Endothelial cell of umbilical vein (primary cell): ENCODE measurements around the gene RAB8B. TPM values are rescaled to one million over a fixed set of nuclear protein-coding genes. Genes with fewer than 3 reads are reported as not detected.

ENCODE experiments used
- BruUV-seq: library from RNA; stranded (reverse); fragments of 400-500 nt; replicated peaks from 2 replicates; lab custom pipeline; 2021; lab: Mats Ljungman, UMichigan
- CTCF ChIA-PET: fragments of 300-600, 350-600 bp; sonication (Branson Sonifier 250); formaldehyde crosslinking; loops from one replicate; lab custom pipeline; 2021; ENCODE audit warnings: antibody characterized with exemption, inconsistent platforms; lab: Charles Lee
- POLR2A ChIA-PET: fragments of 300-600, 350-600 bp; sonication (Branson Sonifier 250); formaldehyde crosslinking; loops from one replicate; lab custom pipeline; 2021; ENCODE audit warnings: antibody characterized with exemption, inconsistent platforms; lab: Charles Lee
- DNase-seq: peaks from one replicate; pipeline ENCODE4 v3.0.0-alpha.2; 2011; ENCODE audit warnings: low read depth, low spot score
- FAIRE-seq: peaks from 2 replicates; lab custom pipeline; 2011; peaks lifted over from hg19 to GRCh38; lab: Jason Lieb, UNC
- H2AFZ ChIP-seq: 2 replicates; pipeline ENCODE4 v1.6.0; 2012; ENCODE audit warnings: low read depth, low read length, control low read depth, inconsistent platforms
- H3K27ac ChIP-seq: 2 replicates; pipeline ENCODE4 v1.5.1; 2011; ENCODE audit warnings: low read depth, mild to moderate bottlenecking, control low read depth, low read length, moderate library complexity; ENCODE audit not compliant: insufficient read depth
- H3K27me3 ChIP-seq, 2 experiments: 2 replicates each; pipeline versions ENCODE4 v1.6.0 to v1.6.1; 2011; ENCODE audit warnings: low read length in 2 of 2, mixed read lengths in 1 of 2; ENCODE audit not compliant: control insufficient read depth in 2 of 2, insufficient read depth in 2 of 2
- H3K36me3 ChIP-seq, 2 experiments: 2 replicates in 1 of 2; 3 replicates in 1 of 2; pipeline ENCODE4 v1.5.1; 2011; ENCODE audit warnings: low read length in 2 of 2, mild to moderate bottlenecking in 1 of 2, moderate library complexity in 1 of 2; ENCODE audit not compliant: control insufficient read depth in 2 of 2, insufficient read depth in 2 of 2; ENCODE audit errors: extremely low read depth in 1 of 2
- H3K4me1 ChIP-seq: 3 replicates; pipeline ENCODE4 v1.5.1; 2011; ENCODE audit warnings: mild to moderate bottlenecking, low read length; ENCODE audit not compliant: control insufficient read depth, insufficient read depth; ENCODE audit errors: extremely low read depth
- H3K4me2 ChIP-seq: 2 replicates; pipeline ENCODE4 v1.6.1; 2011; ENCODE audit warnings: low read length, control low read depth, mixed read lengths; ENCODE audit not compliant: insufficient read depth
- H3K4me3 ChIP-seq, 3 experiments: fragments of 200-600 bp in 1 of 3; sonication (generic), shearing (Covaris generic) in 1 of 3; replicated peaks in 1 of 3; 2 replicates each; pipeline ENCODE4 v1.5.1; 2011 to 2016; ENCODE audit warnings: control low read depth in 3 of 3, low read length in 3 of 3, mild to moderate bottlenecking in 2 of 3, inconsistent platforms in 1 of 3, low read depth in 1 of 3, moderate library complexity in 1 of 3; ENCODE audit not compliant: insufficient read depth in 1 of 3
- H3K79me2 ChIP-seq: 2 replicates; pipeline ENCODE4 v1.6.0; 2012; ENCODE audit warnings: low read length, inconsistent platforms; ENCODE audit not compliant: control insufficient read depth, insufficient read depth
- H3K9ac ChIP-seq: replicated peaks from 2 replicates; pipeline ENCODE3; 2011; ENCODE audit warnings: low read length, control low read depth; ENCODE audit not compliant: insufficient read depth; ENCODE audit errors: extremely low read depth
- H3K9me1 ChIP-seq: replicated peaks from 3 replicates; pipeline ENCODE4 v1.6.0; 2011; ENCODE audit warnings: mild to moderate bottlenecking, low read length; ENCODE audit not compliant: control insufficient read depth, insufficient read depth; ENCODE audit errors: extremely low read depth
- H3K9me3 ChIP-seq: replicated peaks from 2 replicates; pipeline ENCODE4 v1.5.1; 2012; ENCODE audit warnings: low read length, inconsistent platforms; ENCODE audit not compliant: control insufficient read depth, insufficient read depth
- H4K20me1 ChIP-seq: replicated peaks from 2 replicates; pipeline ENCODE3; 2011; ENCODE audit warnings: mild to moderate bottlenecking, low read length; ENCODE audit not compliant: control insufficient read depth, insufficient read depth; ENCODE audit errors: extremely low read depth
- CTCF ChIP-seq, 2 donors: IDR thresholded peaks; 1 replicate in 1 of 2; 2 replicates in 1 of 2; pipeline ENCODE4 v1.5.1; 2011; ENCODE audit warnings: low read length in 2 of 2, mild to moderate bottlenecking in 2 of 2, moderate library complexity in 2 of 2, control low read depth in 1 of 2, inconsistent platforms in 1 of 2, low read depth in 1 of 2; ENCODE audit not compliant: insufficient read depth in 1 of 2; ENCODE audit errors: extremely low read depth in 1 of 2
- EZH2 ChIP-seq: IDR thresholded peaks from 2 replicates; pipeline ENCODE4 v1.6.1; 2012; ENCODE audit warnings: borderline replicate concordance, low read depth, mild to moderate bottlenecking, moderate library complexity, low read length, inconsistent platforms; ENCODE audit not compliant: severe bottlenecking
- FOS ChIP-seq: IDR thresholded peaks from 2 replicates; pipeline ENCODE4 v1.6.1; 2011; ENCODE audit warnings: mild to moderate bottlenecking, low read length, moderate library complexity, borderline replicate concordance; ENCODE audit not compliant: insufficient read depth
- GATA2 ChIP-seq: IDR thresholded peaks from 2 replicates; pipeline ENCODE4 v1.7.0; 2011; ENCODE audit warnings: low read depth, mild to moderate bottlenecking, moderate library complexity, mixed read lengths, low read length; ENCODE audit not compliant: insufficient read length, insufficient read depth
- JUN ChIP-seq: IDR thresholded peaks from 2 replicates; pipeline ENCODE4 v1.6.1; 2011; ENCODE audit warnings: borderline replicate concordance, low read depth; ENCODE audit not compliant: insufficient read length, insufficient read depth
- MAX ChIP-seq: IDR thresholded peaks from 2 replicates; pipeline ENCODE4 v1.6.1; 2011; ENCODE audit not compliant: insufficient read depth, insufficient read length
- MYC ChIP-seq: IDR thresholded peaks from one replicate; pipeline ENCODE4 v1.6.1; 2011; ENCODE audit warnings: mild to moderate bottlenecking, low read depth, low read length
- POLR2A ChIP-seq: IDR thresholded peaks from 2 replicates; pipeline ENCODE4 v1.6.1; 2012; ENCODE audit warnings: low read depth, mild to moderate bottlenecking, control low read depth, low read length
- POLR2AphosphoS5 ChIP-seq: IDR thresholded peaks from 2 replicates; pipeline ENCODE4 v1.6.1; 2012; ENCODE audit warnings: low read depth, mild to moderate bottlenecking, control low read depth, low read length, moderate library complexity; ENCODE audit not compliant: insufficient read depth
- dilution Hi-C: fragments of 300-500 bp; cut with MboI; formaldehyde crosslinking; loops from one replicate; pipeline ENCODE4 v1.15.0; 2019; ENCODE audit warnings: low sequenced_read_pairs; ENCODE audit not compliant: extremely low pct_ligation_motif_present
- intact Hi-C: fragments of 100-400 bp; cut with micrococcal nuclease; formaldehyde crosslinking; loops from one replicate; pipeline ENCODE4 v1.10.0; 2022
- polyA plus RNA-seq, 4 experiments: library from polyadenylated mRNA; depleted of rRNA in 3 of 4; stranded (reverse) in 3 of 4; unstranded in 1 of 4; fragments of >200 nt; gene quantifications; 2 replicates each; pipeline versions ENCODE4 v1.2.1 to v1.2.3, GENCODE V29; 2011 to 2012; ENCODE audit warnings: missing spikeins in 1 of 4
- total RNA-seq: library from RNA; stranded (reverse); gene quantifications from 2 replicates; pipeline ENCODE4 v1.2.3, GENCODE V29; 2021

Gene RAB8B
- total and polyA plus RNA-seq, 2 donors (not counting 3 experiments of a cell fraction or from before 2014, with no cell fraction given), result 10.4 to 52.5 TPM

- no TSS peak for BruUV-seq
- no peak for TF ChIP-seq POLR2AphosphoS5
- no peak for TF ChIP-seq MAX
- TF ChIP-seq MYC, result no peak
- no peak for TF ChIP-seq JUN
- no peak for TF ChIP-seq CTCF (IDR thresholded peaks at IDR 0.05; ENCODE audit: extremely low read depth in 1 of 2, insufficient read depth in 1 of 2, low read depth in 1 of 2, low read length in 2 of 2)
- no peak for TF ChIP-seq EZH2
- TF ChIP-seq FOS, result no peak
- no peak for TF ChIP-seq GATA2
- TF ChIP-seq POLR2A, result no peak
- H3K4me2 ChIP-seq, result no peak overlapping the region
- H3K36me3 ChIP-seq, result no peaks in the 10 kb centered on the region
- no peaks in the 10 kb centered on the region for H4K20me1 ChIP-seq
- dilution Hi-C loops, result no loop called here
- H3K27me3 ChIP-seq, result no peaks in the 10 kb centered on the region
- no peaks in the 10 kb centered on the region for H3K9me1 ChIP-seq
- intact Hi-C loops, result no loop called here
- no peak overlapping the region for H3K9ac ChIP-seq
- H3K79me2 ChIP-seq, result peaks cover 72% of the 10 kb centered on the region
- H3K4me1 ChIP-seq, result peaks cover 28% of the 10 kb centered on the region
- no peak for FAIRE-seq
- no peak for DNase-seq
- POLR2A ChIA-PET, result no interaction called here
- no peak overlapping the region for H3K4me3 ChIP-seq
- no peak overlapping the region for H3K27ac ChIP-seq
- CTCF ChIA-PET, result interaction anchor here (1.2 to 1.5 kb wide), 2 partner anchors 15 to 49 kb away, joined by 3 to 4 read pairs; no protein-coding TSS in a partner anchor
- H2AFZ ChIP-seq, result no peak overlapping the region
- no peaks in the 10 kb centered on the region for H3K9me3 ChIP-seq
These were observed 21.0 kb downstream of the RAB8B start for GRCh38 chr15:63210151-63211091.
